ENCODE data around the gene TTC3. TPM values are rescaled to one million over a fixed set of nuclear protein-coding genes. Genes with fewer than 3 reads are reported as not detected.
"Not testable (repeated sequence)": the region's sequence is repeated elsewhere in the genome, so short reads cannot be mapped to it uniquely, and the experiment has no call there.

Gene TTC3
- total and polyA plus RNA-seq, 2 donors from 2014 or later, result 22.3 to 102 TPM

- Histone ChIP-seq H3K9ac (ENCODE audit: low read length in 3 of 3) (no peak overlapping the region), H3K27ac (ENCODE audit: low read depth in 2 of 2, low read length in 2 of 2) (no peak overlapping the region), H3K27me3 (ENCODE audit: control insufficient read depth, insufficient read depth, low read length) (no peaks in the 10 kb centered on the region), H3K36me3 (ENCODE audit: control insufficient read depth in 2 of 3, insufficient read depth in 3 of 3, low read length in 3 of 3) (no peaks in the 10 kb centered on the region), H3K4me3 (ENCODE audit: low read length in 3 of 3) (no peak overlapping the region), H3K4me1 (ENCODE audit: control insufficient read depth in 2 of 3, insufficient read depth in 2 of 3, low read depth in 1 of 3, low read length in 3 of 3) (no peaks in the 10 kb centered on the region), H3K9me3 (ENCODE audit: control insufficient read depth in 2 of 3, insufficient read depth in 1 of 3, low read length in 3 of 3) (no peaks in the 10 kb centered on the region)
- FAIRE-seq (no peak), DNase-seq (peak in 1 of 5 donors; percentile 31)
- no peak for TF ChIP-seq CTCF (IDR thresholded peaks at IDR 0.05; ENCODE audit: borderline replicate concordance, extremely low read depth, insufficient read depth)
- intact Hi-C loops (cut with DNase I), result no loop called here
Observed at GRCh38 chr21:37028570-37028969, 44.5 kb upstream of the TTC3 start.

- intact Hi-C loops (cut with DNase I), result no loop called here
- FAIRE-seq (no peak), DNase-seq (no peak)
- no peaks in the 10 kb centered on the region for H3K27me3 ChIP-seq (ENCODE audit: control insufficient read depth, insufficient read depth, low read length)
- no peaks in the 10 kb centered on the region for H3K9me3 ChIP-seq (ENCODE audit: control insufficient read depth in 2 of 3, insufficient read depth in 1 of 3, low read length in 3 of 3)
- H3K9ac ChIP-seq (ENCODE audit: low read length in 3 of 3), result no peak overlapping the region
- no peak for TF ChIP-seq CTCF (IDR thresholded peaks at IDR 0.05; ENCODE audit: borderline replicate concordance, extremely low read depth, insufficient read depth)
- H3K36me3 ChIP-seq (ENCODE audit: control insufficient read depth in 2 of 3, insufficient read depth in 3 of 3, low read length in 3 of 3), result no peaks in the 10 kb centered on the region
- no peak overlapping the region for H3K4me3 ChIP-seq (ENCODE audit: low read length in 3 of 3)
- H3K27ac ChIP-seq (ENCODE audit: low read depth in 2 of 2, low read length in 2 of 2), result no peak overlapping the region
- no peaks in the 10 kb centered on the region for H3K4me1 ChIP-seq (ENCODE audit: control insufficient read depth in 2 of 3, insufficient read depth in 2 of 3, low read depth in 1 of 3, low read length in 3 of 3)
Observed at GRCh38 chr21:37030864-37031263, 42.2 kb upstream of the TTC3 start.

GRCh38 chr21:37032293-37032692 is 40.8 kb upstream of the TTC3 start:
- Histone ChIP-seq H3K4me3 (ENCODE audit: low read length in 3 of 3) (no peak overlapping the region), H3K9ac (ENCODE audit: low read length in 3 of 3) (no peak overlapping the region), H3K9me3 (ENCODE audit: control insufficient read depth in 2 of 3, insufficient read depth in 1 of 3, low read length in 3 of 3) (no peaks in the 10 kb centered on the region), H3K27ac (ENCODE audit: low read depth in 2 of 2, low read length in 2 of 2) (no peak overlapping the region), H3K27me3 (ENCODE audit: control insufficient read depth, insufficient read depth, low read length) (no peaks in the 10 kb centered on the region), H3K36me3 (ENCODE audit: control insufficient read depth in 2 of 3, insufficient read depth in 3 of 3, low read length in 3 of 3) (no peaks in the 10 kb centered on the region), H3K4me1 (ENCODE audit: control insufficient read depth in 2 of 3, insufficient read depth in 2 of 3, low read depth in 1 of 3, low read length in 3 of 3) (no peaks in the 10 kb centered on the region)
- no peak for TF ChIP-seq CTCF (IDR thresholded peaks at IDR 0.05; ENCODE audit: borderline replicate concordance, extremely low read depth, insufficient read depth)
- intact Hi-C loops (cut with DNase I), result no loop called here
- DNase-seq, result no peak
- FAIRE-seq, result no peak

- TF ChIP-seq CTCF (IDR thresholded peaks at IDR 0.05; ENCODE audit: borderline replicate concordance, extremely low read depth, insufficient read depth), result no peak
- Histone ChIP-seq H3K36me3 (ENCODE audit: control insufficient read depth in 2 of 3, insufficient read depth in 3 of 3, low read length in 3 of 3) (no peaks in the 10 kb centered on the region), H3K27ac (ENCODE audit: low read depth in 2 of 2, low read length in 2 of 2) (no peak overlapping the region), H3K4me1 (ENCODE audit: control insufficient read depth in 2 of 3, insufficient read depth in 2 of 3, low read depth in 1 of 3, low read length in 3 of 3) (no peaks in the 10 kb centered on the region), H3K9me3 (ENCODE audit: control insufficient read depth in 2 of 3, insufficient read depth in 1 of 3, low read length in 3 of 3) (no peaks in the 10 kb centered on the region), H3K27me3 (ENCODE audit: control insufficient read depth, insufficient read depth, low read length) (no peaks in the 10 kb centered on the region), H3K9ac (ENCODE audit: low read length in 3 of 3) (no peak overlapping the region), H3K4me3 (ENCODE audit: low read length in 3 of 3) (no peak overlapping the region)
- intact Hi-C loops (cut with DNase I), result no loop called here
- FAIRE-seq (no peak), DNase-seq (no peak)
Observed at GRCh38 chr21:37032877-37033471, 40.1 kb upstream of the TTC3 start.

GRCh38 chr21:37034394-37034793 is 38.7 kb upstream of the TTC3 start:
- H3K27me3 ChIP-seq (ENCODE audit: control insufficient read depth, insufficient read depth, low read length); H3K36me3 ChIP-seq (ENCODE audit: control insufficient read depth in 2 of 3, insufficient read depth in 3 of 3, low read length in 3 of 3); H3K27ac ChIP-seq (ENCODE audit: low read depth in 2 of 2, low read length in 2 of 2); H3K4me1 ChIP-seq (ENCODE audit: control insufficient read depth in 2 of 3, insufficient read depth in 2 of 3, low read depth in 1 of 3, low read length in 3 of 3); FAIRE-seq; H3K9me3 ChIP-seq (ENCODE audit: control insufficient read depth in 2 of 3, insufficient read depth in 1 of 3, low read length in 3 of 3); DNase-seq; H3K4me3 ChIP-seq (ENCODE audit: low read length in 3 of 3); intact Hi-C loops (cut with DNase I); H3K9ac ChIP-seq (ENCODE audit: low read length in 3 of 3): not testable (repeated sequence)

All from kidney (tissue), 14 donors.